HepG2 (cell line): ENCODE measurements around the gene PTPN5. TPM values are rescaled to one million over a fixed set of nuclear protein-coding genes. Genes with fewer than 3 reads are reported as not detected.

ENCODE experiments used
- ATAC-seq: fragments of 200-7000 bp; cut with Tn5 transposase; 3 replicates; pipeline ENCODE4 v1.9.1; 2020; ENCODE audit warnings: mild to moderate bottlenecking, moderate library complexity
- BruUV-seq: library from RNA; stranded (reverse); fragments of 400-500 nt; replicated peaks from 2 replicates; lab custom pipeline; 2021; lab: Mats Ljungman, UMichigan
- CTCF ChIA-PET: fragments of 300-600 bp; formaldehyde crosslinking; extraction: SDS; loops from one replicate; lab custom pipeline; 2021; ENCODE audit warnings: low total read pairs, inconsistent platforms, low intra/inter-chr PET ratio; lab: Yijun Ruan, JAX
- POLR2A ChIA-PET: fragments of 350-600 bp; sonication (Branson Sonifier 250); formaldehyde crosslinking; loops from one replicate; lab custom pipeline; 2020; ENCODE audit warnings: antibody characterized with exemption, inconsistent platforms; lab: Yijun Ruan, JAX
- DNase-seq: peaks from one replicate; pipeline ENCODE4 v3.0.0-alpha.2; 2015; ENCODE audit warnings: low spot score
- FAIRE-seq: peaks from 3 replicates; lab custom pipeline; 2011; peaks lifted over from hg19 to GRCh38; lab: Jason Lieb, UNC
- H2AFZ ChIP-seq: one replicate; pipeline ENCODE4 v1.6.1; 2011; ENCODE audit warnings: low read length, inconsistent platforms
- H3K27ac ChIP-seq: fragments of 300-600 bp; 3 replicates; pipeline ENCODE4 v1.8.0; 2011; ENCODE audit warnings: mixed run types, mild to moderate bottlenecking, mixed read lengths, low read length, inconsistent platforms; ENCODE audit not compliant: insufficient read depth; ENCODE audit errors: extremely low read length
- H3K27me3 ChIP-seq, 2 experiments: fragments of 200-600 bp in 1 of 2; 2 replicates in 1 of 2; 3 replicates in 1 of 2; pipeline versions ENCODE4 v1.6.0 to v1.8.0; 2011; ENCODE audit warnings: low read length in 2 of 2, mild to moderate bottlenecking in 2 of 2, moderate library complexity in 2 of 2, inconsistent platforms in 1 of 2; ENCODE audit not compliant: insufficient read depth in 2 of 2, control insufficient read depth in 1 of 2
- H3K36me3 ChIP-seq, 2 experiments: fragments of 200-600 bp in 1 of 2; replicated peaks in 1 of 2; 2 replicates in 1 of 2; 3 replicates in 1 of 2; pipeline versions ENCODE4 v1.5.1 to v1.8.0; 2011; ENCODE audit warnings: low read length in 2 of 2, inconsistent platforms in 1 of 2; ENCODE audit not compliant: insufficient read depth in 2 of 2, control insufficient read depth in 1 of 2
- H3K4me1 ChIP-seq: 2 replicates; pipeline ENCODE4 v1.5.1; 2012; ENCODE audit warnings: low read length, inconsistent platforms; ENCODE audit not compliant: insufficient read depth
- H3K4me2 ChIP-seq: 2 replicates; pipeline ENCODE4 v1.6.0; 2011; ENCODE audit warnings: low read depth, low read length, inconsistent platforms
- H3K4me3 ChIP-seq, 3 experiments: fragments of 200-600 bp in 1 of 3; sonication (generic), shearing (Covaris generic) in 1 of 3; replicated peaks in 1 of 3; 2 replicates each; pipeline ENCODE4 v1.5.1; 2011 to 2016; ENCODE audit warnings: low read length in 3 of 3, inconsistent platforms in 2 of 3, low read depth in 2 of 3, mild to moderate bottlenecking in 2 of 3, control low read depth in 1 of 3, mixed read lengths in 1 of 3; ENCODE audit not compliant: insufficient read depth in 1 of 3
- H3K79me2 ChIP-seq: one replicate; pipeline ENCODE4 v1.6.1; 2011; ENCODE audit warnings: low read length, inconsistent platforms; ENCODE audit not compliant: insufficient read depth
- H3K9ac ChIP-seq: 2 replicates; pipeline ENCODE4 v1.6.0; 2011; ENCODE audit warnings: mild to moderate bottlenecking, low read depth, low read length, inconsistent platforms; ENCODE audit not compliant: insufficient read depth
- H3K9me3 ChIP-seq: 2 replicates; pipeline ENCODE4 v1.5.1; 2012; ENCODE audit warnings: mild to moderate bottlenecking, low read length
- H4K20me1 ChIP-seq: 2 replicates; pipeline ENCODE4 v1.6.0; 2011; ENCODE audit warnings: inconsistent platforms, mild to moderate bottlenecking, low read length, moderate library complexity; ENCODE audit not compliant: insufficient read depth
- DNMT1 ChIP-seq: sonication (generic); formaldehyde crosslinking; IDR thresholded peaks from 2 replicates; pipeline ENCODE4 v1.5.1; 2020; ENCODE audit warnings: mild to moderate bottlenecking, missing genetic modification reagents
- MNT ChIP-seq: fragments of 450-650 bp; IDR thresholded peaks from 2 replicates; pipeline ENCODE4 v1.6.1; 2016
- SAP130 ChIP-seq: IDR thresholded peaks from 2 replicates; pipeline ENCODE4 v1.6.1; 2016; ENCODE audit warnings: low read depth
- SMAD9 ChIP-seq: sonication (generic); formaldehyde crosslinking; IDR thresholded peaks from 2 replicates; pipeline ENCODE4 v1.5.1; 2020; ENCODE audit warnings: mild to moderate bottlenecking, missing genetic modification reagents
- ZBTB38 ChIP-seq: sonication (generic); formaldehyde crosslinking; IDR thresholded peaks from 2 replicates; pipeline ENCODE4 v1.5.1; 2020; ENCODE audit warnings: mild to moderate bottlenecking, missing genetic modification reagents
- WGBS: methylation state at CpG from one replicate; pipeline ENCODE4 v1.1.6; 2017; ENCODE audit warnings: low lambda C conversion rate; 5-methylcytosine and 5-hydroxymethylcytosine counted together
- in situ Hi-C: cut with HindIII; loops from 2 replicates; pipeline ENCODE4 v1.10.0; 2017; ENCODE audit warnings: low pct_unique_long_range_greater_than_20kb; ENCODE audit not compliant: extremely low pct_ligation_motif_present
- intact Hi-C: fragments of 100-400 bp; cut with micrococcal nuclease; formaldehyde crosslinking; loops from one replicate; pipeline ENCODE4 v1.10.0; 2022; ENCODE audit not compliant: unreplicated experiment
- polyA plus RNA-seq, 8 experiments: library from polyadenylated mRNA; depleted of rRNA in 3 of 8; stranded (reverse) in 7 of 8; unstranded in 1 of 8; fragments of >200 nt; fragmentation: Illumina TruSeq in 4 of 8; extraction: Trizol in 4 of 8; gene quantifications; 2 replicates each; pipeline versions ENCODE4 v1.2.1 to v1.2.3, GENCODE V29; 2011 to 2016; ENCODE audit warnings: low read depth in 4 of 8, missing spikeins in 1 of 8, mixed read lengths in 1 of 8; ENCODE audit not compliant: insufficient read depth in 1 of 8
- total RNA-seq, 5 experiments: library from RNA; depleted of rRNA; stranded (reverse); fragments of >200 nt; fragmentation: Illumina TruSeq; extraction: Trizol; gene quantifications; 2 replicates each; pipeline ENCODE4 v1.2.3, GENCODE V29; 2016; ENCODE audit warnings: low read depth in 1 of 5
- TF ChIP-seq, protein P1 (sequence below), 2 experiments: sonication (generic) in 1 of 2; formaldehyde crosslinking in 1 of 2; IDR thresholded peaks; 2 replicates each; pipeline versions ENCODE4 v1.4.0 to v1.6.1; 2018 to 2020; ENCODE audit warnings: missing genetic modification reagents in 2 of 2, borderline replicate concordance in 1 of 2, low read depth in 1 of 2, mild to moderate bottlenecking in 1 of 2, missing biosample characterization in 1 of 2
- TF ChIP-seq, protein P2 (sequence below): sonication (generic); formaldehyde crosslinking; conservative IDR thresholded peaks from 2 replicates; pipeline ENCODE4 v1.8.0; 2022; ENCODE audit warnings: low read depth, missing genetic modification reagents

Gene PTPN5
- total and polyA plus RNA-seq, 2 of the 13 experiments (the other 11 are each of a cell fraction or from before 2014, with no cell fraction given): not detected

GRCh38 chr11:18704698-18705097 is 86.9 kb downstream of the PTPN5 start:
- 0% methylated on average over 1 of the region's 1 CpG for WGBS
- Histone ChIP-seq H3K27me3 (peaks cover 1 to 75% of the 10 kb centered on the region in 2 experiments; a peak in 4 of 5 replicates), H2AFZ (no peak overlapping the region), H3K27ac (no peak overlapping the region), H3K79me2 (no peaks in the 10 kb centered on the region), H3K9me3 (no peaks in the 10 kb centered on the region), H3K4me3 (no peak overlapping the region), H4K20me1 (no peaks in the 10 kb centered on the region), H3K36me3 (no peaks in the 10 kb centered on the region), H3K9ac (no peak overlapping the region), H3K4me2 (no peak overlapping the region), H3K4me1 (peaks cover 2% of the 10 kb centered on the region)
- intact Hi-C loops: no loop called here
- BruUV-seq: no TSS peak
- ChIA-PET POLR2A (no interaction called here), CTCF (no interaction called here)
- ATAC-seq: no peak
- FAIRE-seq: no peak
- no peak for DNase-seq
- in situ Hi-C loops: no loop called here
- TF ChIP-seq SAP130 (CRISPR knock-in tag) (no peak), SMAD9 (no peak), MNT (no peak), ZBTB38 (no peak), DNMT1 (no peak)
- TF ChIP-seq, protein P1, sequence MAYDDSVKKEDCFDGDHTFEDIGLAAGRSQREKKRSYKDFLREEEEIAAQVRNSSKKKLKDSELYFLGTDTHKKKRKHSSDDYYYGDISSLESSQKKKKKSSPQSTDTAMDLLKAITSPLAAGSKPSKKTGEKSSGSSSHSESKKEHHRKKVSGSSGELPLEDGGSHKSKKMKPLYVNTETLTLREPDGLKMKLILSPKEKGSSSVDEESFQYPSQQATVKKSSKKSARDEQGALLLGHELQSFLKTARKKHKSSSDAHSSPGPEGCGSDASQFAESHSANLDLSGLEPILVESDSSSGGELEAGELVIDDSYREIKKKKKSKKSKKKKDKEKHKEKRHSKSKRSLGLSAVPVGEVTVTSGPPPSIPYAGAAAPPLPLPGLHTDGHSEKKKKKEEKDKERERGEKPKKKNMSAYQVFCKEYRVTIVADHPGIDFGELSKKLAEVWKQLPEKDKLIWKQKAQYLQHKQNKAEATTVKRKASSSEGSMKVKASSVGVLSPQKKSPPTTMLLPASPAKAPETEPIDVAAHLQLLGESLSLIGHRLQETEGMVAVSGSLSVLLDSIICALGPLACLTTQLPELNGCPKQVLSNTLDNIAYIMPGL (CRISPR knock-in tag; IDR thresholded peaks at IDR 0.05; ENCODE audit: borderline replicate concordance in 1 of 2, low read depth in 1 of 2): no peak
- TF ChIP-seq, protein P2, sequence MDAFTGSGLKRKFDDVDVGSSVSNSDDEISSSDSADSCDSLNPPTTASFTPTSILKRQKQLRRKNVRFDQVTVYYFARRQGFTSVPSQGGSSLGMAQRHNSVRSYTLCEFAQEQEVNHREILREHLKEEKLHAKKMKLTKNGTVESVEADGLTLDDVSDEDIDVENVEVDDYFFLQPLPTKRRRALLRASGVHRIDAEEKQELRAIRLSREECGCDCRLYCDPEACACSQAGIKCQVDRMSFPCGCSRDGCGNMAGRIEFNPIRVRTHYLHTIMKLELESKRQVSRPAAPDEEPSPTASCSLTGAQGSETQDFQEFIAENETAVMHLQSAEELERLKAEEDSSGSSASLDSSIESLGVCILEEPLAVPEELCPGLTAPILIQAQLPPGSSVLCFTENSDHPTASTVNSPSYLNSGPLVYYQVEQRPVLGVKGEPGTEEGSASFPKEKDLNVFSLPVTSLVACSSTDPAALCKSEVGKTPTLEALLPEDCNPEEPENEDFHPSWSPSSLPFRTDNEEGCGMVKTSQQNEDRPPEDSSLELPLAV (CRISPR knock-in tag): no peak
- TF ChIP-seq, all 625 proteins: peak for 0
